Ammon's horn (tissue), 1 donor: ENCODE results near the gene FHOD3.

Source experiments
- DNase-seq: peaks from one replicate; pipeline ENCODE4 v3.0.0-alpha.2; 2016; ENCODE audit warnings: low spot score

FHOD3 gene

DNA sequence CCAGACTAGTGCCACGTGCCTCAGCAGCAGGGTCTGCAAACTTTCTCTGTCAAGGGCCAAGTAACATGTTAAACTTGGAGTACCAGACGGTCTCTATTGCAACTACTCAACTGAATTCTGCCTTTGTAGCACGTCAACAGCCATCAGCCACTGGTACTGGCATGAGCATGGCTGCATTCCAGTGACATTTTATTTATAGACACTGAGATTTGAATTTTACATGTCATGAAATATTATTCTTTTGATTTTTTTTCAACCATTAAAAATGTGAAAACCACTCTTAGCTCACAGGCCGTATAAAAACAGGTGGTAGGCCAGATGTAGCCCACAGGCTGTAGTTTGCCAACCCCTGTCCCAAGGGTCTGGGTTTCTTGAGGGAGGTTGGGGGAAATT, 331.6 kb downstream of the FHOD3 start:
- no peak for DNase-seq

DNA sequence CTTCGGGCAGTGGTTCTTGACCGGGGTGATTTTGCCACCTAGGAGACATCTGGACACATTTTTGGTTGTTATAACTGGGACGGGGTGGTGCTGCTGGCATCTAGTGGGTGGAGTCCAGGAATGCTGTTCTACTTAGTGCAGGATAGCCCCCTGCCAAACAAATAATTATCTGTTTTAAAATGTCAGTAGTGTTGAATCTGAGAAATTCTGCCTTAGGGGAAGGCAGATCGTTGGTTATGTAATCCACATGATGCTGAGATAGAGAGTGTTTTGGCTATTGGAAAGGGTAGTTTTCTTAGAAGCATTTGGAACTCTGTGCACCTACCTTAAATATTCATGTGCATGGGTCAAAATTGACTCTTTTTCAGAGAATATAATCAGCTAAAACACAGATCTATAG, 332.3 kb downstream of the FHOD3 start:
- no peak for DNase-seq

DNA sequence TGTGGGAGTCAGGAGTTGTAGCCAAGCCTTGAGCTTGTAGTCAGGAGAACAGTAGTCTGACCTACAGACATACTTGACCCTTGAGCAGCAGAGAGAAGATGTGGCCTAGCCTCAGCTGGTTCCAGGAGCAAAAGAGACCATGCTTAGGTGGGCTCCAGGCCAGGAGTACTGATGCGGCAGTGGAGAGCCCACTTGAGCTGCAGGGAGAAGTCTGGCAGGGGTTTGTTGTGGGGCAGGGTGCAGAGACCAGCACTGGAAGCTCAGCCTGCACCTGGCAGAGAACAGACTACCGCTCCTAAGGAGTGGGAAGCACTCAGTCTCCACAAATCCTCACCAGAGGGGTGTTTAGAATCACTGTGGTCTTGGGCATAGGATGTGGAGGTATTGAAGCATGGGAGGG, 333.4 kb downstream of the FHOD3 start:
- no peak for DNase-seq

- DNase-seq: no peak
Measured at GRCh38 chr18:36633961-36634412, 336.5 kb downstream of the FHOD3 start.

GRCh38 chr18:36634573-36635216, 337.2 kb downstream of the FHOD3 start:
- DNase-seq: no peak

- DNase-seq: no peak
Measured at GRCh38 chr18:36635414-36636096, 338.0 kb downstream of the FHOD3 start.

- DNase-seq: no peak
Measured at GRCh38 chr18:36636237-36636817, 338.8 kb downstream of the FHOD3 start.

GRCh38 chr18:36638224-36638623, 340.7 kb downstream of the FHOD3 start:
- DNase-seq: no peak

DNA sequence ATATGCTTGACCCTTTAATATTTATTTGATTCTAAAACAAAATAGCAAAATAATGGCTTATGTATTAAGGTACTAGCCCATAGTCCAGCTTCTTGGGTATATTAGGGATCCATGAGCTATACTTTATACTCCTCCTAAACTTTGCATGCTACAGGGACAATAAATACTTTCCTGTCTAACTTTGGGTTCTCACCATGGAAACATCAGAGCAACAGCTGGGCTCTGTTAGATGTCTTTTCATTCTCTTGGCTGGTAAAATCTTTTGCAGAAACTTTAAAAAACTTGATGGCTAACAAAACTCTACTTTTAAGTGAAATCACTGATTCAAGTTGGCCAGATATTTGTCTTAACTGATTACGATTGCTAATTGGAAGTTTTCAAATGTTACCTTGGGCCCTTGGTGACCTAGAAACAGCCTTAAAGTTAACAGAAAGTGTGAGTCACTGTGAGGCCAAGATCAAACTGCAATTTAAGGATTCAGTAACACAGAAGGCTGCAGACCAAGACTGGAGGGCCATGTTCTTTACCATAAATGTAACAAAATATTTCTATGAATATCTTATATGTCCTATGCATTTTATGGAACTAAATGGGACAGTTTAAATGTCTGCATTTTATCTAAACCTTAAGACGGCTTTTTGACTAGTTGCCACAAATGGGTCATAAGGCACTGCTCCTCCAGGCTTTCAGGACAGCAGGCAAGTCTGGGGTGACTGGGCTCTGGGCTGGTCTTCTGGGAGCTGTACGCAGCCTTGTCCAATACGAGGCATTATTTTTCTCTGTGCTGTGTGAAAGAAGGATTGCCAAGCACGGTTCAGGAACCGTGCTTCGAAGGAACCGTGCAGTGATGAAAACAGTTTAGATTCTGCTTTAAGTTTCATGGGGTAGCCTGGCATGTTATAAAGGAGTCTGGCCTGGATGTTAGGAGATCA, 342.8 kb downstream of the FHOD3 start:
- no peak for DNase-seq

DNA sequence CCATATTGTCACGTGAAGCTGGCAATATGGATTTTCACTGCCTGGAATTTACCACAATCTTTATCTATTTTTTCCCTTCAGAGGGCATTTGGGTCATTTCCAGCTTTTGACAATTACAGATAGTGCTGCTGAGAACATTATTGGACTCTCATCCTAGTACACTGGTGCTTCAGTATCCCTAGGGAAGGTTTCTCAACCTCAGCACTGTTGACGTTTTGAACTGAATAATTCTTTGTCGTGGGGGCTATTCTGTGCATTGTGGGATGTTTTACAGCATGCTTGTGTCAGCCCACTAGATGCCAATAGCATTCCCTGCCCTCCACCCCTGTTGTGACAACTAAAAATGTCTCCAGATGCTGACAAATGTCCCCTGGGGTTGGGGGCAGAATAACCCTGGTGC, 345.5 kb downstream of the FHOD3 start:
- DNase-seq: no peak

DNA sequence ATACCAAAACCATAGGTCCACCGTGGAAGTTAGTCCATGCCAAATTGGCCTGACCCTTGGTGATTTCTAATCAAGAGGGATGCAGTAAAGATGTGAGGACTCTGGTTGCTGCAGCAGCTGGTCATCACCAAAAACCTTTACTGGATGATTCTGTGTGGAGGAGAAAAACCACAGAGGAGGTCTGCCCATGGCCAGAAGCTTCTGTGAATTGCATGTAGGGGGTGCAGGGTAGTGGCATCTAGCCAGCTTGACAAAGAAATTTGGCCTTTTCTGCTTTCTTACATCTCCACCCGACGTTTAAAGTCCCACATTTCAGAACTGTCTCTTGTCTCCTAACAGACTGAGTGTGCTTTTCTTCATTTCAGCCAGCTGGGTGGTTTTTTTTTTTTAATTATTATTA, 351.3 kb downstream of the FHOD3 start:
- no peak for DNase-seq

DNA sequence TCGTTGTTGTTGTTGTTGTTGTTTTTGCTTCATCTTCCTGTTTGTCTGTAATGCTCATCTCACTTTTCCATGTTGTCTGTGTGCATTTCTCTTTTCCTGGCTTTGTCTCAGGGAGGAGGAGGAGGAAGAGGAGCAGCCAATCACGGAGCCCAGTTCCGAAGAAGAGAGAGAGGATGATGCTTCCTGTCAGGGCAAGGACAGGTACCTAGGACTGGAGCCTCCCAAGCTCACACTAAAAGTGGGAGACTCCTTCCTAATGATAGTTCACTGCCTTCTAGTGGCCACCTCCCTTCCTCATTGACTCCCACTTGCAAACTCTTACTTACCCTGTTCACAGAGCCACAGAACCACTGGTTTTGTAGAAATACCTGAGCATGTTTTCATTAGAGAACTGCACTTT, 351.7 kb downstream of the FHOD3 start:
- DNase-seq: no peak

GRCh38 chr18:36650266-36650665, 352.8 kb downstream of the FHOD3 start:
- no peak for DNase-seq

DNA sequence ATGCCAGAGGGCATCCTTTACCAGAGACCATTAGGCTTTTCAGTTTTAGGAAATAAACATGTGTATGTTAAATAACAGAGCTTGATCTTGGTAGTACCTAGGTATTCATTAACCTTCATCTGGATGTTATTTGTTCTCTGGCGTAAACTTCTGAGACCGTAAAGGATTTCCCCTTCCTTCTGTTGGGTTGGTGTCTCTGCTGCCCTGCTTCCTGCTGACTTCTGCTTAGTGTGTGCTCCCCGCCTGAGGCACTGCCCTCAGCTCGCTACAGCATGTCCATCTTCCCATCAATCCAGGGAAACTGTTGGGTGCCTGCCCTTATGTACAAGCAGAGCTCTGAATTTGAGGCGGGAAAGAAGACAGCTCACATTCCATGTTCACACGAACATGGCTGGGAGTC, 353.4 kb downstream of the FHOD3 start:
- no peak for DNase-seq

DNA sequence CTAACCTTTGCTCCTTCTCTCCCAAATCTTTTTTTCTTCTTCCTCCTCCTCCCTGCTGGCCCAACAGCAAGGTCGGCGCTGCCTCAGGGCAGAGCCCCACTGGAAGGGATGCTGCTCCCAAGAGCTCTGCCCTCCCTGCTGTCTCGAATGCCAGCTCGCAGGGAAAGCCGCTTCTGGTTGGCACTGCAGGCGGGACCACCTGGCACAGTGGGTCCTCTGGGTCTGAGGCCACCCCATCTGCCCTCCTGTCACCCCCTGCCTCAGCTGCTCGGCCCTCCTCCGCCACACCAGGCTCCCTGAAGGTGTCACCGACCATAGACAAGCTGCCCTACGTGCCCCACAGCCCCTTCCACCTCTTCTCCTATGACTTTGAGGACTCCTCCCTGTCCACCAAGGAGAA, 355.0 kb downstream of the FHOD3 start:
- no peak for DNase-seq

GRCh38 chr18:36653141-36653869, 355.8 kb downstream of the FHOD3 start:
- no peak for DNase-seq

DNA sequence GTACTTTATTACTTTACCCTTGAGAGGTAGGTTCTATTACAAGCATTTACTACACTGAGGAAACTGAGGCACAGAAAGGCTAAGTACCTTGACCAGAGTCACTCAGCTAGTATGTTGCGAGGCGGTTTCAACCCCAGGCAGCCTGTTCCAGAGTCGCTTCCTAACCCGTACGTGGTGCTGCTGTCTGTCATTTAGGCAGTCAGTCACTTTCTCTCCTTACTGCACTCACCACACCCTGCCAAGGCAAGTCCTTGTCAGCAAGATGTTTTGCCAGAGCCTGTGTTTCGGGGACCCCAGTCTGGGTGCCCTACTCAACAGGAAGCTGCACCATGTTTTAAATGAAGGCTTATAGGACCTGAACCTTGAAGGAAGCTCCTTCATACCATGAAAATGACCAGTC, 356.4 kb downstream of the FHOD3 start:
- no peak for DNase-seq

- no peak for DNase-seq
Measured at GRCh38 chr18:36655074-36655473, 357.6 kb downstream of the FHOD3 start.

- no peak for DNase-seq
Measured at GRCh38 chr18:36655930-36656329, 358.4 kb downstream of the FHOD3 start.

DNA sequence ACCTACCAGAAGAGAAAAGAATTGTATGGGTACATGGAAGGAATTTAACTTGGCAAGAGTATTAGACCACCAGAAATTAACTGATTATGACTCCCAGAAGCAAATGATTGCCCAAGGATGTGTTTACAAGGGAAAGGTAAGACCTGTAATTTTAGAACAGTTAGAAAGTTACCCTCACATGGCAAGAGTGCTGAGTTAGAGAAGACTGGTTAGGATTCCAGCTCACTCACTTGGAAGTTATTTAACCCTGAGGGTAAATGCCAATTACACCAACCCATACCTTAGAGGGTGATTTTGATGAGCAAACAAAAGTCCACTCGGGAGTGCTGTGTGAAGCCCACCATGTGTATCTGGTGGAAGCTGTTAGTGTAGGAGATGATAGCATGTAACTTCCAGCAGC, 361.1 kb downstream of the FHOD3 start:
- no peak for DNase-seq

DNA sequence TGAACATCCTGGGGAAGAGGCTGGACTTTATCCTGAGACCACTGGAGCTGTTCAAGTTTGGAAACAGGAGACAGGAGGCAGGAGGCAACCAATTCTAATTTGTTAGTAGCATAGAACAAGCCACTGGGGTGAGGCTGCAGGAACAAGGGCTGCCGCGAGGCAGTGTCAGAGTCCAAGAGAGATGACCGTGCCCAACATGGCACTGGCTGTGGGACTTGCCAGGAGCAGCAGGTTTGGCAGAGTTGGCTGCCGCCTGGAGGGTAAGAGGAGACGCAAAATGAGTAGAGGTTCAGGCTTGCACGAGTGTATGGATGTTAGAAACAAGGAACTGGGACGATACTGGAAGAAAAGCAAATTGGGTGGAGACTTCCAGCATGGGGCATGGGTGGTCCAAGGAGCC, 362.8 kb downstream of the FHOD3 start:
- DNase-seq: no peak

DNA sequence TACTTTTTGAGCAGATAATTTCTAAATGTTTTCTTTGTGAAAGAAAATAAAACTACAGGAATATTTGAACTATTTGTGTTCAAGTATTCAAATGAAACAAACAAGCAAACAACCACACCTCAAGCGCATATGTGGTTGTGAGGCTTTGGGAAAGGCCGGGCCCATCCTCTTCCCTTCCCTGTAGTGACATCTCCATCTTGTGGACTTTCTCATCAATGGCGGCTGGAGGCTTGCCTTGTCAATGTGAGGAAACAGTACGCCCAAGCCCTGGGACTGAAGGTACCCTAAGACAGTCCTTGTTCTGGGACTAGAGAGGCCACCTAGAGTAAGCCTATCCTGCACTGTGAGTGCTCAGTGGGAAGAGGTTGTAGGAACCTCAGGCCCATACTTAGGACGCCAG, 364.5 kb downstream of the FHOD3 start:
- no peak for DNase-seq
